ENCODE results near the gene TMEM63B. TPM values are rescaled to one million over a fixed set of nuclear protein-coding genes. Genes with fewer than 3 reads are reported as not detected.

Gene TMEM63B
- total and polyA plus RNA-seq, 9 of the 15 experiments (the other 6 are each of a cell fraction or from before 2014, with no cell fraction given), result 0.14 to 39.4 (median 14.4) TPM

- in situ Hi-C loops (cut with MboI) (no loop called here), intact Hi-C loops (cut with micrococcal nuclease) (no loop called here)
- Histone ChIP-seq H3K9me3 (replicated peaks; ENCODE audit: control insufficient read depth, insufficient read depth, low read depth, low read length) (no peaks in the 10 kb centered on the region), H3K9ac (ENCODE audit: insufficient read depth in 1 of 2, low read depth in 2 of 2, low read length in 2 of 2) (peak overlapping the region in 1 of 2 experiments; percentile 85; a peak in 2 of 4 replicates), H3K9me1 (ENCODE audit: control insufficient read depth, insufficient read depth, low read length) (no peaks in the 10 kb centered on the region), H3K4me1 (replicated peaks in 1 of 2; ENCODE audit: control insufficient read depth in 2 of 2, insufficient read depth in 2 of 2, low read length in 2 of 2) (peaks cover 7 to 12% of the 10 kb centered on the region in 2 experiments; a peak in 4 of 5 replicates), H2AFZ (ENCODE audit: low read depth, low read length) (no peak overlapping the region), H3K79me2 (ENCODE audit: control insufficient read depth, insufficient read depth, low read length) (no peaks in the 10 kb centered on the region), H3K27ac (ENCODE audit: extremely low read depth, low read depth, low read length) (no peak overlapping the region), H3K27me3 (ENCODE audit: control insufficient read depth in 2 of 2, insufficient read depth in 2 of 2, low read length in 2 of 2) (no peaks in the 10 kb centered on the region; a peak in 1 of 5 replicates), H3K4me2 (ENCODE audit: insufficient read depth, low read length) (no peak overlapping the region), H3K36me3 (ENCODE audit: control insufficient read depth, insufficient read depth, low read length) (peaks cover 32% of the 10 kb centered on the region; the same call in 2 of the 3 replicates), H4K20me1 (replicated peaks; ENCODE audit: control insufficient read depth, insufficient read depth, low read length) (no peaks in the 10 kb centered on the region; the same call in 1 of the 2 replicates), H3K4me3 (no peak overlapping the region)
- ATAC-seq (no peak), FAIRE-seq (no peak), DNase-seq (ENCODE audit: extremely low read depth in 1 of 4, low spot score in 3 of 4) (no peak)
- POLR2A ChIA-PET, result interaction anchor here (0.6 to 1.6 kb wide), 3 partner anchors 14 to 143 kb away, joined by 3 to 4 read pairs (median 4); no protein-coding TSS in a partner anchor
- no TSS peak for BruUV-seq (replicated peaks)
- CTCF ChIA-PET (ENCODE audit: low intra/inter-chr PET ratio), result no interaction called here
- WGBS (ENCODE audit: insufficient coverage, low coverage, missing lambda C conversion rate), result 88% methylated on average over 2 of the region's 2 CpGs
- TF ChIP-seq ZNF133 (CRISPR knock-in tag; IDR thresholded peaks at IDR 0.05) (no peak), MBD2 (IDR thresholded peaks at IDR 0.05; ENCODE audit: borderline replicate concordance, low read depth) (no peak), FOXK1 (CRISPR knock-in tag; IDR thresholded peaks at IDR 0.05; ENCODE audit: borderline replicate concordance) (no peak), ZNF586 (CRISPR knock-in tag; conservative IDR thresholded peaks at IDR 0.05) (no peak), NR1H2 (CRISPR knock-in tag; IDR thresholded peaks at IDR 0.05) (no peak), ATF1 (CRISPR knock-in tag; IDR thresholded peaks at IDR 0.05) (no peak), ATF1 (tag; IDR thresholded peaks at IDR 0.05) (no peak), MIER1 (IDR thresholded peaks at IDR 0.05; ENCODE audit: low read depth) (no peak), ZNF561 (CRISPR knock-in tag; conservative IDR thresholded peaks at IDR 0.05) (no peak), ZNF41 (CRISPR knock-in tag; conservative IDR thresholded peaks at IDR 0.05) (no peak), MXD1 (CRISPR knock-in tag; IDR thresholded peaks at IDR 0.05; ENCODE audit: borderline replicate concordance, poor library complexity, severe bottlenecking) (no peak), TEAD1 (CRISPR knock-in tag; IDR thresholded peaks at IDR 0.05) (no peak), DMBX1 (CRISPR knock-in tag; IDR thresholded peaks at IDR 0.05; ENCODE audit: borderline replicate concordance) (no peak), ZNF766 (CRISPR knock-in tag; conservative IDR thresholded peaks at IDR 0.05) (no peak), REST (IDR thresholded peaks at IDR 0.05; ENCODE audit: borderline replicate concordance) (no peak), REST (CRISPR knock-in tag; IDR thresholded peaks at IDR 0.05; ENCODE audit: low read depth) (no peak), FOXK2 (conservative IDR thresholded peaks at IDR 0.05 in 1 of 2, IDR thresholded peaks at IDR 0.05 in 1 of 2; ENCODE audit: low read depth in 2 of 2) (no peak)
These were observed 39.7 kb upstream of the TMEM63B start for GRCh38 chr6:44087623-44088022.
